Fibroblast of gingiva (primary cell): Measurements from ENCODE around the gene FLII.

Source experiments
- DNase-seq: peaks from one replicate; pipeline ENCODE4 v3.0.0-alpha.2; 2011; ENCODE audit warnings: low read depth

The FLII gene

DNA sequence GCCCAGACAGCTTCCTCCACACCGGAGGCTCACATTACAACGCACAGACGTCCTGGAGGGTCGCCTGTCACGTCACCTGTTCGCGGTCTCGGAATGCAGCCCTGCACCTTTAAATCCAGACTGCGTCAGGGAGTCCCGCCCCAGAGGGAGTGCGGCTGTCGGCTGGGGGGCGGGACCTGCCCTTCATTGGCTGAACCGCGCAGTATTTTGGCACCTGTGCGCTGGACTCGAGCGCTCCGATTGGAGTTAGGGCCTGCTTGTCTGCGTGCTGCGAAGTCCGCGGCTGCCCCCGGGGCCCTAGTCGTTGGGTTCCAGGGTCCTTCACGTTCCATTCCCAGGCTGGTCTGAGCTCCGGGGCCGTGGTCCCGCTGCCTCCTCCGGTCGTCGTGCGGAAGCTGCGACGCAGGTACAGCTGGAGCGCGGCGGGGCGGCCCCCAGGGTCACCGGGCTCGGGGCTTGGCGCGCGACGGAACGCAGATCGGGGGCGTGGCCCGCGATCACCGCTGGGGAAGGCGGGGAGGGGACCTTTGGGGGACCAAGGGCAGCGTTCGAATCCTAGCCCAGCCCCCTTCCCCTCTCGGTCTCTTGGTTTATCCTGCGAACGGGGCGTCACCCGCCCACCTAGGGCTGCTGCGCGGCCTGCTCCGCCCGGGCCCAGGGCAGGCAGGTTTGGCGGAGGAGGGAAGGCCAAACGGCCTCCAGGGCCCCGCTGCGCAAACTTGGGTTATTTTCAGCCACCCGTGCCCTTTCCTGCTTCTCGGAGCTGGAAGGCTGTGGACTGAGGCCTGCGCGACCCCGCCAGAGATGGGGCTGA lies 2.0 kb upstream of the FLII start, which contains the start of gene MIEF2:
Gene MIEF2 (plus strand): TSS at position 331 of the 814 bp plus-strand sequence. CDS start 2,059 bp downstream, outside the sequence.
- peak; percentile 93 for DNase-seq

DNA sequence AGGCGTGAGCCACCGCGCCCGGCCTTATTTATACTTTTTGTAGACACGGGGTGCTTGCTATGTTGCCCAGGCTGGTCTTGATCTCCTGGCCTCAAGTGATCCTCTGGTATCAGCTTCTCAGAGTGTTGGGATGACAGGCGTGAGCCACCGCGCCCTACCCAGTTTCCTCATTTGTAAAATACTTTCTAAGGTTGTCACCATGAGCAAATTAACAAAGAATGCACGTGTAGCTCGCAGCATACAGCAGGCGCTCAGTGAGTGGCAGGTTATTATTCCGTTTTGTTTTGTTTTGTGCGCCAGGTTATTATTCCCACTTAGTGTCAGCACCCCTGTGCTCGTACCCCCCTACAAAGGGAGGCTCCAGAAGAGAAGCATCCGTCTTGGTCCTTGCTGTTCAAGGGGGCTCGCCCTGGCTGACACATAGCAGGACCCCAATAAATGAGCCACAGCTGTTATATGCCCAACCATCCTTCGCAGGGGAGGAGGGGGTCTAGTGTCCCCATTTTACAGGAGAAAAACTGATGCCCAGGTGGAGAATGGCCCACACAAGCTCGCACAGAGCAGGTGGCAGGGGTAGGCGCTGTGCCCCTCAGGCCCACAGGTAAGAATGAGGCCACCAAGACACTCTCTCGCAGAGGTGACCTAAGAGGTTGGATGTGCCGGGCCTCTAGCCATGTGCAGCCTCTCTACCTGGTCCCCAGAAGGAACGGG lies 1.2 kb upstream of the FLII start:
- no peak for DNase-seq

DNA sequence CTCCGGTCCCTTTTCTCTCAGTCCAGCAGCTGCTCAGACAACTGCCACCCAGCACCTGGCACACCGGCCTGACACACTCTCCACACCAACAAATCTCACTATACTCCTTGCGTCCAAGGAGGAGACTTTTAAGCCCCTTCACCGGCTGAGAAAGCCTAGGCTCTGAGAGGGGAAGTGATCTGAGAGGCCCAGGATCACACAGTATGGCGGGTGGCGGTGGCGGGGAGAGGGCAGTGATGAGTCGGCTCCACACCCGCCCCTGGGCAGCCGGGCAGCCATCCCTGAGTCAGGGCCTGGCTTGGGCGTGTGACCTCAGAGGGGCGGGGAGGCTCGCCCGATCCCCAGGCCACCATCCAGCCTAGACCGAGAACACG lies 569 bp downstream of the FLII start:
- peak; percentile 77 for DNase-seq

DNA sequence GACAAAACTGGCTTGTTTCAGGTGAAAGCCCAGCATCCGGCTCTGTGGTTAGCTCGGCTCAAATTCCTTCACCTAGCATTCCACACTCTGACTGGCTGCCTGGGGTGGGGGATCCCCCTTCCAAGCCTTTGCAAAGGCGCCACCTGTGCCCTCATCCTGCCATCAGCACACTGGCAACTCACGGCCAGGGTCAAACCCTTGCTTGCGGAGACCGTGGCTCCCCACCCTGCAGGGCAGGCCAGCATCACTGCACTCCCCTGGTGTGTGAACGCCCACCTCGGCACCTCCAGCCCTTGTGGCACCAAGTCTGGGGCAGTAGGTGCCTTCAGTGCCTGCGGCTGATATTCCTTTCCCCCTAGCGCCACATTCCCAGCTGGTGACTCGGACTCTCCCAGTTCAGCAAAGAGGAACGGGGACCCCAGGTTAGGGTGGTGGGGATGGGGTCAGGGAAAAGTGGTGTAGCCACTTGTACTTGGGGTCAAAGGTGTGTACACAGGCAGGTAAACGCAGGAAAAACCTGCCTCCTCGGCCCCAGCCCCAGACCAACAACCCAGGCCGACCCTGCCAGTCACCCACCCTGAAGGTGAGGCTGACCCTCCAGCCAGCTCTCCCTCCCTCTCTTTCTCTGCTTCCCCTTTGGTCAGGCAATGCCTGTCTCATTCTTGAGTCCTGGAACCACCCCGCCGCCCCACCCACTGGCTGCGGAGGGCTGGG lies 1.1 kb downstream of the FLII start:
- no peak for DNase-seq

DNA sequence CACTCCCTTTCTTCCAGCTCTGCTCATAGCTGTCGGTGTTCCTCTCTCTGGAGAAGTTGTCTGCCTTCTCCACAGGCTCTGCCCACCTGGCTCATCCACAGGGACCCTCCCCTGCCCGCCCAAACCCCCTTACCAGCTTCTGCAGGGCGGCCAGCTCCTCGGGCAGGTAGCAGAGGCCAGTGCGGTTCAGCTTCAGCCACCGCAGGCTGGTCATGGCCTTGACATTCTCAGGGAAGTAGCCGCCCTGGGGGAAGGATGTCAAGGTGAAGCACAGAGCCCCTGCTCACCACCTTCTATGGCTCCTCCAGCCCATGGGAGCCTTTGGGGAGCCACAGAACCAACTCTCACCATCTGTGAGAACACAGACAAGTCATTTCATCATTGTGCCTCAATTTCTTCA lies 1.8 kb downstream of the FLII start:
- DNase-seq: no peak

DNA sequence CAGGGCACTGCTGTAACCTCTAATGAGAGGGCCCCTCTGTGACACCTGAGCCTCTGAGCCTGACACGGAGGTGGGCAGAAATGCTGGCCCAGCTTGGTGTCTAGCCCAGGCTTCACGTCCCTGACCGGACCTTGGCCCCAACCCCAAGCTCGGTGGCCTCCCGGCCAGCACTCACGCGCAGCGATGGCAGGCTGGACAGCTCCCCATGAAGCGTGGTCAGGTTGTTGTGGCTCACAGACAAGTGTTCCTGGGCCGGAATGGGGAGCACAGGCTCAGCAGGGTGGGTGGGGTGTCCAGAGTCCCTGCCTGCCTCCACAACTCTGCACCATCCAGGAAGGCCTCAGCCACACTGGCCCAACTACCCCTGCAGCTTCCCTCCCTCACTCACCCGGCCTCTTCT lies 2.2 kb downstream of the FLII start:
- DNase-seq: no peak

DNA sequence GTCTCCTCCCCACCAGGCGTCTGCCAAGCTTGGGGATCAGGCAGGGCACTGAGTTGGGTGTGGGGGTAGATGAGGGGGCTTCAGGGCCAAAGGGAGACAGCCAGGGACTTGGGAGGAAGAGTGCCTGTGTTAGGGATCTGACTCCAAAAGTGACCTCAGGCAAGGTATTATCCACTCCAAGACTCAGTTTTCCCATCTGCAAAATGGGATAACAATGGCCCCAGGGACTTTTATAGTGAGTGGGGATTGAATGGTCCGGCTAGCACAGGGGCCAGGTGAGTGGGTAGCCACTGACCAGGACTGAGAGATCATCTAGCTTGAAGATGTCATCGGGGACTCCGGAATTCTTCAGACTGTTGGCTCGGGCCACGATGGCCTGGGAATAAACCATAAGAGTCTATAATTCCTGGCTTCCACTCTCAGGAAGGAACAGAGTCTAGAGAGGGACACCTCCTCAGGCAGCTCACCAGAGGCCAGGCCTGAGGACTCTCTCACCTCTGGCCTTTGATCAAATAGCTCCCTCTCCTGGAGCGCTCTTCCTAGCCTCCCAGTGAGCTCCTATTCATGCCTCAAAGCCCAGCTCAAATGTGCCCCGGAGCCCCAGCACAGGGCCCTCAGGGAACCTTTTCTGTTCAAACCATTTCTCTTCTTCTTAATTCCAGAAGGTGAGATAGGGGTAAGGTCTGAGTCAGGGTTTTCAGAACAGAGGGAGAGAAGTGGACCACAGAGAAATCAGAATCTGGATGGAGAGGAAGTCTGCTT lies 3.5 kb downstream of the FLII start:
- no peak for DNase-seq

DNA sequence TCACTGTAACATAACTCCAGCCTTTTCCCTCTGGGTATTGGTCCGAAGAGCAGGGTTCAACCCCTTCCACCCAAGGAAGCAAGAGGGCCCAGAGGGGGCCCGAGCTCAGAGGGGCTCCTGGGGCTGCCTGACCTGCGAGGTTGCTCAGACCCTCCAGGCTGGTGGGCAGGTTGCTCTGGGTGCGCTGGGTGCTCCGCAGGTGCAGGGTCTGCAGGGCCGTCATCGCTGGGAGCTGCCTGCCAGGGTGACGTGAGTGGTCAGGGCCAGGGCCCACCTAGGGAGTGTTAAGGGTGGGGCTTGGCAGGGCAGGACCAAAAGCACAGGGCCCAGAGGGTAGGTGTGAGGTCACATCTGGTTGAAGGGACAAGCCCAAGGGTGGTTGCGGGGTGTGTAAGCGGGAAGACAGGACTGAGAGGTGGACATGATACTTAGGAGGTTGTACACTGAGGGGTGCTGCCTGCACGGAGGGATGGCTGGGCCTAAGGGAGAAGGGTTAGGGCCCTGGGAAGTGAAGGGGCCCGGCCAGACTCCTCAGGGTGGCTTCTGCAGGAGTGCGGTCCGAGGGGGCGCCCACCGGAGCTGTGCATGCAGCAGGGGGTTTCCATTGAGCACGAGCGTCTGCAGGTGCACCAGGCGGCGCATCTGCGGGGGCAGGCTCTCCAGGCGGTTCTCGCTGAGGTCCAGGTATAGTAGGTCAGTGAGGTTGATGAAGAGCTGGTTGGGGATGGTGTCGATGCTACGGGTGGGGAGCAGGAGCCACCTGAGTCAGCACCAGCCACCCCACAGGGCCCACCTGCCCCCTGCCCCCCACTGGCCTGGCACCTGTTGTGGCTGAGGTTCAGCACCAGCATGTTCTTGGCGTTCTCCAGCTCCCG lies 4.4 kb downstream of the FLII start:
- DNase-seq: no peak

DNA sequence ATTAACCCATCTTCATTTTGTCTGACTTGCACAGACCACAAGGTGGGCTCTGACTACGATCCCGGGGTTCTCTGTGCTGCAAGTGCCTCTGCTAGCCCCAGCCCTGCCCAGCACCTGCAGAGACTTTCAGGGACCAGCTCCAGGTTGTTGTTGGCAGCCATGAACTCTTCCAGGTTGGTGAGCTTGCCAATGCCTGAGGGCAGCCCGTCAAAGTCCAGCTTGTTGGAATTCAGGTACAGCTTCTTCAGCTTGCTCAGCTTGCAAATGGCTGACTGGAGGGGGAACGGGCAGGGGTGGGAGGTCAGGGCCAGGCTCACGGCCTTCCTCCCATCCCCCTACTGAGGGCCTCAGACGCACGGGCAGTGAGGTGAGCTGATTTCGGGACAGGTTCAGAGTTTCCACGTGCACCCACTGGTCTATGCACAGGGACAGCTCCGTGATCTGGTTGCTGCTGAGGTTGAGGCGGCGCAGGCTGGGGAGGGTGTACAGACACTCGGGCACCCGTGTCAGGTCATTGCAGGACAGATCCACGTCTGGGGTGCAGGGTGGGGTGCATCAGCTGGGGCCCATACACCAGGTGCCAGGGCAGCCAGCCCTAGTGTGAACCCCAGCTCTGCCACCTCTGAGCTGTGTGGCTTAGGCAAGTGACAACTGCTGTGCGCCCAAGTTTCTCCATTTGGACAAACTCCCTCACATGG lies 5.2 kb downstream of the FLII start:
- no peak for DNase-seq

DNA sequence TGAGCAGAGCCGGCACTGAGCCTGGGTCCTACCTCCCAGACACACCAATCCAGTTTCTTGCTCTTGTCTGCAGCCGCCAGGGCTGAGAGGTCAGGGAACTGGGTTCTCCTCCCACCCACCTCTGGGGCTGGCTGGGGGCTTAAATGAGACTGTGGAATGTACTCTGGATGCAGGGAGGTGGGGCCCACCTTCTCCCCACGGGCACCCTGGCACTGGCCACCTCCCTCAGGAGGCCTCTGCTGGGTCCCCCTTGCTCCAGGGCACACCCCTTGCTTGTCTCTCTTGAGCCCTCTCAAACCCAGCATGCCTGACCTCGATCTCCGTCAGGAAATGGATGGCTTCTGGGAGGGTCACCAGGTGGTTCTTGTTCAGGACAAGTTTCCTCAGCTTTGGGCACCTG lies 6.4 kb downstream of the FLII start:
- no peak for DNase-seq

DNA sequence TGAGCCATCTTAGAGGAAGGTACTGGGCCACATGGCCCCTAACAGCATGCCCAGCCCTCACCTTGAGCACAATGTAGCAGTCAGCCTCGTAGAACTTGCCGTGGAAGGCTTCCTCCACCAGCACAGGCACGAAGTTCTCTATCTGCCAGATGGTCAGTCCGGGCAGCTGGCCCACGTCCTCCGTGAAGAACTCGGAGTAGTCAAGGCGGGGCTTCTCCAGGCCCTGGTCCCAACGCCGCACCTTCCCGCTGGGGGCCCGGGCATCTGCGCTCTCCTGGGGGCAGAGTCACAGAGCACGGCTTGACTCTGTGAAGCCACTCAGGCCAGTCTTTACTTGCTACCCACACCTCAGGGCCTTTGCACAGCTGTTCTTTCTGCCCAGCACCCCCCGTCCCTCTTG lies 7.3 kb downstream of the FLII start:
- no peak for DNase-seq

DNA sequence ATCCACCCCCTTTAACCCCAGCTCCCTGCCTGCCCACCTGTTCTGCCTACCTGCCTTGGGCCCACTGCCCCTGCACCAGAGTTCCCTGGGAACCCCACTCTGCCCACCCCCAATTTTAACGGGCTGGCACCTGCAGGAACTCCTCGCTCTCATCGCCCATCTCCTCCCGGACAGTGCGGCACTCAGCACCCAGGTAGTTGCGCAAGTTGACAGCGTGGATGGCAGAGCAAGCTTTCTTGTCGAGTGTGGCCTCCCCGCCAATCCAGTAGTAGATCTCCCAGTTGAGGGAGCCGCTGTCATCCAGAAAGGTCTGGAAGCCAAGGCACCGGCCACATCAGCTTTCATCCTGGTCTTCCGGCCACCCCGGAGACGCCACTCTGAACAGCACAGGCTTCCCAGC lies 7.8 kb downstream of the FLII start:
- DNase-seq: no peak

DNA sequence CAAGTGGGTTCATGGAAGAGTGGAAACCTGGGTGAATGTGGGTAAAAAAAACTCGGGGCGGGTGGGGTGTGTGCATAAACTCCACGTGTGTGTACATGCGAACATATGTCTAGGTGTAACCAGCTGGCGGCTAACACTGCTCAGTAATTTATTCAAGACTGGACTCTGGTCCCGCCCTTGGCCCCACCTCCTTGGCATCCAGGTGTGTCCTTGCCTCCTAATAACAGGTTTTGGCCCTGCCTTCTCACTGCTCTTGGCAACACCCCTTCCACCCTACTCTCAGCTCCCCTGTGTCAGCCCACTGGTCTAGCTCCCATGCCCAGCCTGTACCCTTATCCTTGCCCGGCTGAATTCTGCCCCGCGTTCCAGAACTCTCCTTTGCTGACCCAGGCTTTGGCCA lies 8.3 kb downstream of the FLII start:
- no peak for DNase-seq

DNA sequence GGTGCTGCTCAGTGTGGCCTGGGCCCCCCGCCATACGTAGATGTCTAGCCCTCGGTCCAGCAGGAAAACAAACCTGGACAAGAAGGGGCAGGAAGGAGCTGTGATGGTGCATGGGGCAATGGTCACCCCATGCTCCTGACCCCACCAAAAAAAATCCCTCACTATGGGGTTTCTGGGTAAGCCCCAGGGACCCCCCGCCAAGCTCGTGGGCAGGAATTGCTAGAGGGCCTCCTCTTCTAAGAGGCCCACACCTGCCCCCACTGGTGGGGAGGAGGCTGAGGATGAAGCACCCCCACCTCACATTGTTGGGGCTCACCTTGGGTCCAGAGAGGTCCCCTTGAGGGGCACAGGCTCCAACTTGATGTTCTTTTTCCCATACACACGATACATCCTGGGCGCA lies 9.7 kb downstream of the FLII start:
- DNase-seq: no peak

DNA sequence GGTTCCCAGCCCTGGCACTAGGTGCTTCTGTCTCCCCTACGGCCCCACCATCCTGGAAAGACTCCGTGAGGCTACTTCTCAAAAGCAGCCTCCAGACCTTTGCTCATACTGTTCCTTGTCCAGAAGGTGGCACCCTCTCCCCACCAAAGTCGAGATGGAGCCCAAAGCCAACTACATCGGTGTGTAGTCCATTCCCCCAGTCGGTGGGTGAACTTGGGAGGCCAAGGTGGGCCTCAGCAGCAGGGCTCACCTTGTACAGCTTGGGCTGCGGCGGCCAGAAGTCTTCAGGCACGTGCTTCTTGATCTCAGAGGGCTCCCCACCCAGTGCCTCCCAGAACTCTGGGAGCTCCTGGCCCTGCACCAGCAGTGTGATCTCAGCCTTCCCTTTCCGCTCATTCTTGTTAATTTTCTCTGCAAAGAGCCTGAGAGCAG lies 10.2 kb downstream of the FLII start:
- DNase-seq: peak; percentile 53

DNA sequence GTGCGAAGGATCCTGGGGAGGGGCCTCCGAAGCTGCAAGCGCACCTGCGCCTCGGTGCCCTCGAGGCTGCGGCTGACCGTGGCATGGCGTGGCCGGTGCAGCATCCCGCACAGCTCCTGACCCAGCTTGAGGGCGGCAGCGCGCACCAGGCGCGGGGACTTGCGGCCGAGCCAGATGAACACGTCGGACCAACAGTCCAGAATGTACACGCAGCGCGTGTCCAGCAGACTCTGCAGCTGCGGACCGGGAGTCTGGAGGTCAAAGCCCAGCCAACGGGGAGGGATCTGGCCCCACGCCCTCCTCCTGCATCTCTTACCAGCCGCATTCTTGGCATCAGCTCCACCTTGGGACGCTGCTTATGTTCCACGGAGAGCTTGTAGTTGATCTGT lies 10.9 kb downstream of the FLII start:
- DNase-seq: no peak

DNA sequence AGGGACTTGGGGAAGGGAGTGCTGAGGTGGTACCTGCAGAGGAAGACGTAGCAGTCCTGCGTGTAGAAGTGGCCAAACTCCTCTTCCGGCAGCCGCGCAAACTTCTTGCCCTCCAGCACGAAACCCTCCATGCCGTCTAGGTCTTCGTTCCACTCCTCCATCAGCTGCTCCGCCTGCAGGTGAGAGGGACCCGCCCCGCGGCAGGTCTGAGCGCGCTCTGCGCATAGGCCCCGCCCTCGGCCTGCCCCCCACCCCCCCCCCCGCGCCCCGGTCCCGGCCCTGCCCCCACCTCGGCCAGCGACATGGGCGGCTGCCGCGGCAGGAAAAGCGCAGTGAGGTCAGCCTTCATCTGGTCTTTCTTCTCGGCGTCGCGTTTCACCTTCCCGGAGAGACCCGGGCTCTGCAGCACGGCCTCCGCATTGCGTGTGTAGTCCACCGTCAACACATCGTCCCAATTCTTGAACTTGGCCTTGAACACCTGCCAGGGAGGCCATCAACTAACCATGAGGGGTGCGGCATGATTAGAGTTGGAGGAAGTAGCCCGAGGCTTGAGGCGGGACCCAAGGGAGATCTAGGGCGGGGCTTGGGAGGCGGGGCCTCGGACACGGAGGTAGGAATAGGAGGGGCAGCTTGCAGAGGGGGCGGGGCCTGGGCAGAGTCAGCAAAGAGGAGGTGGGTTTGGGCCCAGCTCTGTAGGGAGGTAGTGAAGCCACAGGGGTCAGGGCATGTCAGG lies 11.5 kb downstream of the FLII start:
- peak; percentile 17 for DNase-seq

DNA sequence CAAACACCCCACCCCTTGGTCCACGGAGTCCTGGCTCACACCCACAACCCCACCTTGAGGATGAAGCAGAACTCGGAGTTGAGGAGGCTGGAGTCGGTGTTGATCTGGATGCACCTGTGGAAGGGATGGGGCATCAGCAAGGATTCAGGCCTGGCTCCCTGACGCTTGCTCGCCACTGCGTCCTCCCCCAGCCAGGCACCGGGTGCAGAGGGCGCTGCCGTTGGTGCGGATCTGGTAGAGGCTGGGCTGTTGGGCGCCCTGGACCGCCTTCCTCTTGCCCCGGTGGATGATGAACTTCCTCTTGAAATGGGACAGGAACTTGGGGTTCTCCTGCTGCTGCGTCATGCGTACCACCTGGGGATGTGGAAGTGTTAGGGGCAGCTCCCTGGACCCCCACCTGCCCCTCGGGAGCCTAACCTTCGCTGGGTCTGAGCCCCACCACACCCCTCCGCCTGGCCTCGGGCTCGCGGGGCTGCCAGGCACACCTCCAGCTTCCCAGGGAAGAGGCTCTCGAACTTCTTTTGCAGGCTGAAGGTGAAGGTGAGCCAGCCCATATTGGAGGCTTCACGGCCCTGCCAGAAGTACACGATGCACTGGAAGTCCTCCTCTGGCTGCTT lies 12.3 kb downstream of the FLII start:
- no peak for DNase-seq

DNA sequence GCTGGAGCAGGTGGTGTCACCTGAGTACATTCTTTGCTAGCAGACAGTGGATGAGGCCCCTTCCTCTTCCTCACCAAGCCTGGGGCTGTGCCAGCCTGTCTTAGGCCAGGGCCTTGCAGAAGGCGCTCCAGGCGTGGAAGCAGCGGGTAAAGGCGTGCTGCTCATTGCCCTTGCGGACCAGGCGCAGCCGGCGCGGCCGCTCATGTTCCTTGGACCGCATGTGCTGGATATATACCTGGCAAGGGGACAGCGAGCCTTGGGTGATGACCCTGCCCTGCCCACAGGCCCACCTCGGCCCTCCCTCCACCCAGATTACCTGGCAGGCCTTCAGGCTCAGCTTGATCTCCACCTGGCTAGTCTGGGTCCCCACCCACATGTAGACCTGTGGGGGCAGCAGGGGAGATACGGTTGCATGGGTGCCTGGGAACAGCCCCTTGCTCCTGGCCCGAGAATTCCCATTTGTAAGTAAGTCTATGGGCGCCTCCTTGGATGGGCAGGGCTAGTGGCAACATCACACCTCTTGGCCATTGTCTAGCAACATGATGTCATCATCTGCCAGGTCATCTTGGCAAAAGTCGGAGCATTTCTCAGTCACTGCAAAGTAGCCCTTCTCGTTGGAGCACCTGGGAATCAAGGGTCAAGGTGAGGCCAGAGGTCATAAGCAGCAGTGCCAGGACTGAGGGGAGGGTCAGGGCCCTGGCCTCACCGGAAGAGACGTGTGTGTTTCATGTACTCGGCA lies 13.3 kb downstream of the FLII start:
- no peak for DNase-seq
